ENCODE results near the gene CMKLR1.

CMKLR1 gene

GRCh38 chr12:108240928-108241327, 98.2 kb downstream of the CMKLR1 start:
- H3K27ac ChIP-seq = no peak overlapping the region
- no peak for DNase-seq (ENCODE audit: low read depth, low spot score)

GRCh38 chr12:108240027-108240785, 98.9 kb downstream of the CMKLR1 start:
- H3K27ac ChIP-seq = no peak overlapping the region
- no peak for DNase-seq (ENCODE audit: low read depth, low spot score)

GRCh38 chr12:108239378-108239777, 99.7 kb downstream of the CMKLR1 start:
- H3K27ac ChIP-seq = no peak overlapping the region
- DNase-seq (ENCODE audit: low read depth, low spot score) = no peak

- H3K27ac ChIP-seq = no peak overlapping the region
- no peak for DNase-seq (ENCODE audit: low read depth, low spot score)
Observed at GRCh38 chr12:108238474-108238873, 100.6 kb downstream of the CMKLR1 start.
